Neural crest cell (in vitro differentiated cells): ENCODE data around the gene DNAH9. TPM values are rescaled to one million over a fixed set of nuclear protein-coding genes. Genes with fewer than 3 reads are reported as not detected.

Experiments
- DNase-seq: peaks from one replicate; pipeline ENCODE4 v3.0.0; 2021; ENCODE audit warnings: low read depth, mixed read lengths, low spot score
- H3K27ac Mint-ChIP-seq: one replicate; pipeline ENCODE4 v1.8.0; 2021; ENCODE audit warnings: mild to moderate bottlenecking, mixed read lengths; ENCODE audit not compliant: unreplicated experiment
- H3K27me3 Mint-ChIP-seq: 2 replicates; pipeline ENCODE4 v1.8.0; 2021; ENCODE audit warnings: low read depth, mild to moderate bottlenecking, mixed read lengths
- H3K36me3 Mint-ChIP-seq: 2 replicates; pipeline ENCODE4 v1.8.0; 2021; ENCODE audit warnings: low read depth, mild to moderate bottlenecking, mixed read lengths
- H3K4me1 Mint-ChIP-seq: 2 replicates; pipeline ENCODE4 v1.8.0; 2021; ENCODE audit warnings: mixed read lengths
- H3K4me3 Mint-ChIP-seq: one replicate; pipeline ENCODE4 v1.8.0; 2021; ENCODE audit warnings: mild to moderate bottlenecking, mixed read lengths
- H3K9me3 Mint-ChIP-seq: 2 replicates; pipeline ENCODE4 v1.8.0; 2021; ENCODE audit warnings: mixed read lengths
- CTCF ChIP-seq: fragments of 200-600 bp; sonication (generic); conservative IDR thresholded peaks from 2 replicates; pipeline ENCODE4 v1.5.0; 2021; ENCODE audit warnings: antibody characterized with exemption, mild to moderate bottlenecking
- total RNA-seq: library from RNA; stranded (reverse); gene quantifications from 2 replicates; pipeline ENCODE4 v1.2.1, GENCODE V29; 2021

Gene DNAH9
- total RNA-seq, 1 donor from 2014 or later = 18.6 TPM

- no peak overlapping the region for H3K27ac Mint-ChIP-seq
- H3K9me3 Mint-ChIP-seq = peaks cover 2% of the 10 kb centered on the region
- no peaks in the 10 kb centered on the region for H3K27me3 Mint-ChIP-seq
- no peak overlapping the region for H3K4me3 Mint-ChIP-seq
- peaks cover 21% of the 10 kb centered on the region for H3K36me3 Mint-ChIP-seq
- no peak for TF ChIP-seq CTCF
- DNase-seq = no peak
- H3K4me1 Mint-ChIP-seq = no peaks in the 10 kb centered on the region
Measured at GRCh38 chr17:11908711-11909146, 310.5 kb downstream of the DNAH9 start.

DNA sequence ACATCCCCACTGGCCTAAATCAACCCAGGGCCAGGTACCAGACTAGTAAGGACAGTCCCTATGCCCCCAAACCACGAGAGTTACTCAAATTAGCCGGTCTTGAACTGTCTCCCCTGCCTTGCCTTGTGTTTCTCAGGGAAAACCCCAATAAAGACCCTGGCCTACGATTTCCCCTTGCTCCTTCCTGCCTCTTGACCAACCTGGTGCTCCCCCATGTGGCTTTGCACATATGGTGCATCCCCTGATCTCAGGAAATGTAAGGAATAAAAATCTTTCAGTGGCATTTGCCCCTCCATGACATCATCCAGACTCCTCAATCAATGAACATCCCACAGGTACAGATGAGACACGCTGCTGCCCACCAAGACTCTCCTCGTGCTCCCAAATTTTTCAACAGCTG is 311.1 kb downstream of the DNAH9 start:
- no peaks in the 10 kb centered on the region for H3K27me3 Mint-ChIP-seq
- H3K9me3 Mint-ChIP-seq = peaks cover 2% of the 10 kb centered on the region
- DNase-seq = no peak
- H3K27ac Mint-ChIP-seq = no peak overlapping the region
- H3K4me1 Mint-ChIP-seq = no peaks in the 10 kb centered on the region
- peaks cover 21% of the 10 kb centered on the region for H3K36me3 Mint-ChIP-seq
- no peak for TF ChIP-seq CTCF
- H3K4me3 Mint-ChIP-seq = no peak overlapping the region

GRCh38 chr17:11916091-11916490 is 317.8 kb downstream of the DNAH9 start:
- peaks cover 2% of the 10 kb centered on the region for H3K9me3 Mint-ChIP-seq
- no peak for TF ChIP-seq CTCF
- no peak overlapping the region for H3K4me3 Mint-ChIP-seq
- H3K27ac Mint-ChIP-seq = no peak overlapping the region
- H3K27me3 Mint-ChIP-seq = no peaks in the 10 kb centered on the region
- no peak for DNase-seq
- H3K36me3 Mint-ChIP-seq = peaks cover 12% of the 10 kb centered on the region
- no peaks in the 10 kb centered on the region for H3K4me1 Mint-ChIP-seq

DNA sequence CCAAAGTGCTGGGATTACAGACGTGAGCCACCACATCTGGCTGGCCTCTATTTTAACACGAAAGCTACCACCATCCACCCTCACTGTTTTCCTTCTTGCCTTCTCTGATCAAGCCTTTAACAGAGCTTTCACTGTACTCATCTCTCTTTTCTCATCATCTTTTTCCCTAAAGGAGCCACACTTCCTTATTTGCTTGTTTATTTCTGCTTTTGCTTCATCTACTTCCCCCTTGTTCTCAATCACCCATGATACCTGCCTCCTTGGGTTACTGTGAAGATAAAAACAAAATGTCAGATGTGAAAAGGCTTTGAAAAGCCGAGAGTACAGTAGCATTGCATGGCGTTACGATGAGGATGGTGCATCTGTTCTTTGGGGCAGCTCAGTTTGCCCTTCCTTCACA is 319.1 kb downstream of the DNAH9 start:
- Mint-ChIP-seq H3K27me3 (no peaks in the 10 kb centered on the region), H3K4me1 (no peaks in the 10 kb centered on the region), H3K27ac (no peak overlapping the region), H3K4me3 (no peak overlapping the region), H3K9me3 (no peaks in the 10 kb centered on the region), H3K36me3 (peaks cover 5% of the 10 kb centered on the region)
- no peak for DNase-seq
- TF ChIP-seq CTCF = no peak

GRCh38 chr17:11921296-11921695 is 323.0 kb downstream of the DNAH9 start:
- peaks cover 18% of the 10 kb centered on the region for H3K4me1 Mint-ChIP-seq
- no peak overlapping the region for H3K4me3 Mint-ChIP-seq
- no peak overlapping the region for H3K27ac Mint-ChIP-seq
- peaks cover 2% of the 10 kb centered on the region for H3K9me3 Mint-ChIP-seq
- no peak for DNase-seq
- no peaks in the 10 kb centered on the region for H3K27me3 Mint-ChIP-seq
- H3K36me3 Mint-ChIP-seq = peaks cover 6% of the 10 kb centered on the region
- no peak for TF ChIP-seq CTCF

GRCh38 chr17:11922638-11923037 is 324.4 kb downstream of the DNAH9 start:
- H3K27me3 Mint-ChIP-seq = no peaks in the 10 kb centered on the region
- H3K36me3 Mint-ChIP-seq = peaks cover 13% of the 10 kb centered on the region
- no peak overlapping the region for H3K4me3 Mint-ChIP-seq
- H3K4me1 Mint-ChIP-seq = peaks cover 18% of the 10 kb centered on the region
- no peak for DNase-seq
- peaks cover 8% of the 10 kb centered on the region for H3K9me3 Mint-ChIP-seq
- TF ChIP-seq CTCF = no peak
- H3K27ac Mint-ChIP-seq = no peak overlapping the region
